ENCODE data around the gene SELENBP1. TPM values are rescaled to one million over a fixed set of nuclear protein-coding genes. Genes with fewer than 3 reads are reported as not detected.

Gene SELENBP1
- total RNA-seq, 1 donor from 2014 or later = 57.0 TPM

GRCh38 chr1:151377150-151377884 lies 4.8 kb upstream of the SELENBP1 start:
- Mint-ChIP-seq H3K9me3 (ENCODE audit: low read depth) (no peaks in the 10 kb centered on the region), H3K4me3 (ENCODE audit: low read depth) (no peak overlapping the region), H3K27ac (no peak overlapping the region), H3K27me3 (no peaks in the 10 kb centered on the region), H3K36me3 (ENCODE audit: insufficient read depth) (no peaks in the 10 kb centered on the region), H3K4me1 (ENCODE audit: low read depth) (peaks cover 9% of the 10 kb centered on the region)
- DNase-seq (ENCODE audit: low spot score, unreplicated experiment) = no peak
- TF ChIP-seq CTCF (IDR thresholded peaks at IDR 0.05; ENCODE audit: unreplicated experiment) = no peak

- H3K27me3 Mint-ChIP-seq = no peaks in the 10 kb centered on the region
- H3K36me3 Mint-ChIP-seq (ENCODE audit: insufficient read depth) = no peaks in the 10 kb centered on the region
- H3K27ac Mint-ChIP-seq = peak overlapping the region; percentile 93
- no peak for TF ChIP-seq CTCF (IDR thresholded peaks at IDR 0.05; ENCODE audit: unreplicated experiment)
- H3K4me3 Mint-ChIP-seq (ENCODE audit: low read depth) = peak overlapping the region; percentile 44
- no peak for DNase-seq (ENCODE audit: low spot score, unreplicated experiment)
- peaks cover 18% of the 10 kb centered on the region for H3K4me1 Mint-ChIP-seq (ENCODE audit: low read depth)
- H3K9me3 Mint-ChIP-seq (ENCODE audit: low read depth) = no peaks in the 10 kb centered on the region
Observed at GRCh38 chr1:151373196-151373595, 691 bp upstream of the SELENBP1 start.

GRCh38 chr1:151371370-151372057 lies 991 bp downstream of the SELENBP1 start:
- no peak for DNase-seq (ENCODE audit: low spot score, unreplicated experiment)
- peak overlapping the region; percentile 75 for H3K4me3 Mint-ChIP-seq (ENCODE audit: low read depth)
- no peak for TF ChIP-seq CTCF (IDR thresholded peaks at IDR 0.05; ENCODE audit: unreplicated experiment)

GRCh38 chr1:151370211-151370911 lies 2.1 kb downstream of the SELENBP1 start:
- Mint-ChIP-seq H3K27me3 (no peaks in the 10 kb centered on the region), H3K4me1 (ENCODE audit: low read depth) (peaks cover 18% of the 10 kb centered on the region), H3K9me3 (ENCODE audit: low read depth) (no peaks in the 10 kb centered on the region), H3K27ac (no peak overlapping the region), H3K36me3 (ENCODE audit: insufficient read depth) (peaks cover 6% of the 10 kb centered on the region), H3K4me3 (ENCODE audit: low read depth) (no peak overlapping the region)
- TF ChIP-seq CTCF (IDR thresholded peaks at IDR 0.05; ENCODE audit: unreplicated experiment) = no peak
- DNase-seq (ENCODE audit: low spot score, unreplicated experiment) = no peak

More at GRCh38 chr1:151371370-151372057, 991 bp downstream of the SELENBP1 start:
- Mint-ChIP-seq H3K27me3 (no peaks in the 10 kb centered on the region), H3K27ac (peak overlapping the region; percentile 93), H3K4me1 (ENCODE audit: low read depth) (peaks cover 18% of the 10 kb centered on the region), H3K36me3 (ENCODE audit: insufficient read depth) (peaks cover 3% of the 10 kb centered on the region), H3K9me3 (ENCODE audit: low read depth) (no peaks in the 10 kb centered on the region)

GRCh38 chr1:151369621-151370048 lies 2.9 kb downstream of the SELENBP1 start:
- Mint-ChIP-seq H3K27me3 (no peaks in the 10 kb centered on the region), H3K4me1 (ENCODE audit: low read depth) (peaks cover 15% of the 10 kb centered on the region), H3K36me3 (ENCODE audit: insufficient read depth) (peaks cover 7% of the 10 kb centered on the region), H3K4me3 (ENCODE audit: low read depth) (no peak overlapping the region), H3K27ac (no peak overlapping the region), H3K9me3 (ENCODE audit: low read depth) (no peaks in the 10 kb centered on the region)
- no peak for DNase-seq (ENCODE audit: low spot score, unreplicated experiment)
- TF ChIP-seq CTCF (IDR thresholded peaks at IDR 0.05; ENCODE audit: unreplicated experiment) = no peak
